ENCODE results near the gene CNOT3. TPM values are rescaled to one million over a fixed set of nuclear protein-coding genes. Genes with fewer than 3 reads are reported as not detected.

The CNOT3 gene
- total and polyA plus RNA-seq, 8 donors, result 16.8 to 40.0 (median 22.5) TPM

DNA sequence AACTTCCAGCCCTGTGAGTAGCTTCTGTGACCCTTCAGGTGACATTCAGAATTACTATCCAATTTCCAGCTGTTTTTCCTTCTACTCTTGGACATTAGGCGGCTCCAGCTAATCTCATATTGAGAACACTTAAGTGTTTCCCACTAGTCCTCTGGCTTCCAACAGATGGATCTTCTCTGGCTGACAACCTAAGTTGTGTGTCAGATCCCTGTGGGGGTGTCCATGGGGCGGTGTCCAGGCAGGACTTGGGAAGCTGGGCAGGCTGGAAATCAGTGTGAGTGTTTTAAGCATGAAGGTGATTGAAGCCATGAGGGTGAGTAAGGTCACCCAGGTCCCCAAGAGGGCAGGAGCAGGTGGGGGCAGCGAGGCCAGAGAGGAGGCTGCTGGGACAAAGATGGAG lies 10.1 kb downstream of the CNOT3 start:
- H3K4me1 ChIP-seq, result no peaks in the 10 kb centered on the region
- 90 to 94% methylated on average over 2 to 3 of the region's 3 CpGs for WGBS, 2 donors
- H3K9me3 ChIP-seq, result no peaks in the 10 kb centered on the region
- no peak for DNase-seq
- intact Hi-C loops (cut with DNase I), result no loop called here
- peaks cover 9 to 78% (median 61%) of the 10 kb centered on the region in 3 donors for H3K36me3 ChIP-seq
- H3K27ac ChIP-seq, result no peak overlapping the region
- H3K4me3 ChIP-seq, result no peak overlapping the region
- H3K27me3 ChIP-seq, result no peaks in the 10 kb centered on the region
- TF ChIP-seq, protein P1, sequence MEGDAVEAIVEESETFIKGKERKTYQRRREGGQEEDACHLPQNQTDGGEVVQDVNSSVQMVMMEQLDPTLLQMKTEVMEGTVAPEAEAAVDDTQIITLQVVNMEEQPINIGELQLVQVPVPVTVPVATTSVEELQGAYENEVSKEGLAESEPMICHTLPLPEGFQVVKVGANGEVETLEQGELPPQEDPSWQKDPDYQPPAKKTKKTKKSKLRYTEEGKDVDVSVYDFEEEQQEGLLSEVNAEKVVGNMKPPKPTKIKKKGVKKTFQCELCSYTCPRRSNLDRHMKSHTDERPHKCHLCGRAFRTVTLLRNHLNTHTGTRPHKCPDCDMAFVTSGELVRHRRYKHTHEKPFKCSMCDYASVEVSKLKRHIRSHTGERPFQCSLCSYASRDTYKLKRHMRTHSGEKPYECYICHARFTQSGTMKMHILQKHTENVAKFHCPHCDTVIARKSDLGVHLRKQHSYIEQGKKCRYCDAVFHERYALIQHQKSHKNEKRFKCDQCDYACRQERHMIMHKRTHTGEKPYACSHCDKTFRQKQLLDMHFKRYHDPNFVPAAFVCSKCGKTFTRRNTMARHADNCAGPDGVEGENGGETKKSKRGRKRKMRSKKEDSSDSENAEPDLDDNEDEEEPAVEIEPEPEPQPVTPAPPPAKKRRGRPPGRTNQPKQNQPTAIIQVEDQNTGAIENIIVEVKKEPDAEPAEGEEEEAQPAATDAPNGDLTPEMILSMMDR (IDR thresholded peaks at IDR 0.05), result no peak
- ATAC-seq, result peak in 2 of 4 donors; percentile 4 to 20
- FAIRE-seq, result no peak

DNA sequence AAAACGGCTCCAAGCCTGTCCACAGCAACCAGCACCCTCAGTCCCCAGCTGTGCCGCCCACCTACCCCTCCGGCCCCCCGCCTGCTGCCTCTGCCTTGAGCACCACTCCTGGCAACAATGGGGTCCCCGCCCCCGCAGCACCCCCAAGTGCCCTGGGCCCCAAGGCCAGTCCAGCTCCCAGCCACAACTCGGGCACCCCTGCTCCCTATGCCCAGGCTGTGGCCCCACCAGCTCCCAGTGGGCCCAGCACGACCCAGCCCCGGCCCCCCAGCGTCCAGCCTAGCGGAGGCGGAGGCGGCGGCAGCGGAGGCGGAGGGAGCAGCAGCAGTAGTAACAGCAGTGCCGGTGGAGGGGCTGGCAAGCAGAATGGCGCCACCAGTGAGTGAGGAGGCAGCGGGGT lies 10.6 kb downstream of the CNOT3 start:
- FAIRE-seq (no peak), ATAC-seq (no peak), DNase-seq (peak in 2 of 6 donors; percentile 54 to 84)
- H3K27me3 ChIP-seq, result no peaks in the 10 kb centered on the region
- no peak overlapping the region for H3K4me3 ChIP-seq
- WGBS, 2 donors, result 86 to 88% methylated on average over 11 to 19 of the region's 19 CpGs
- intact Hi-C loops (cut with DNase I), result no loop called here
- TF ChIP-seq, protein P1 (IDR thresholded peaks at IDR 0.05), result no peak
- H3K4me1 ChIP-seq, result no peaks in the 10 kb centered on the region
- H3K27ac ChIP-seq, result no peak overlapping the region
- peaks cover 9 to 78% (median 61%) of the 10 kb centered on the region in 3 donors for H3K36me3 ChIP-seq
- no peaks in the 10 kb centered on the region for H3K9me3 ChIP-seq

DNA sequence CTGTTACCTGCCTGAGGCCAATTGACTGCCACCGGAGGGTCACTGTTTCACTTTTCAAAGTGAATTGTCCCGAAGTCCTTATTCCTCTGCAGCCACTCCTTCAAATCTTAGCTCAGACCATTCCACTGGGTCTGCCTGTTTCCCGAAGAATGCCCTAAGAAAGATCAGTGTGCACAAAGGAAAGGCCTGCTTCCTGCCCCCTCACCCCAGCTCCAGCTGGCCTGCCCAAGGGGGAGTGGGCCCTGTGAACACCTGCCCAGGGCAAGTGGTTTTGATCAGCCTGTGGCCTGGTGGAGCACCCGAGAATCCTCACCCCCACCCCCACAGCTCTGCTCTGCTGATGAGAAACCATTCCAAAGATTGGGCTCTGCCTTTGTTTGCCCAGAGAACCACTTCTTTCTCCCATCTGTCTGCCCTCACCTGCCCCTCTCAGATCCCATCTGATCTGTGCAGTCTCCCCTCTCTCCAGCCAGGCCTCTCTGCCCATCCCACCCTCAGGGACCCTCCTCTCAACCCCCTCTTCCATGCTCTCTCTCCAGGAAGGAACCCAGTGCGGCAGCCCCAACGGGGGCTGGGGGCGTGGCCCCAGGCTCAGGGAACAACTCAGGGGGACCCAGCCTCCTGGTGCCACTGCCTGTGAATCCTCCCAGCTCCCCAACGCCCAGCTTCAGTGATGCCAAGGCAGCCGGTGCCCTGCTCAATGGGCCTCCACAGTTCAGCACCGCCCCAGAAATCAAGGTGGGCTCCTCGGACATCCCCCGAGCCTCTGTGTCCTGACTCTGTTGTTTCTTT lies 11.7 kb downstream of the CNOT3 start:
- Histone ChIP-seq H3K36me3 (peaks cover 4 to 78% (median 63%) of the 10 kb centered on the region in 3 donors), H3K9me3 (no peaks in the 10 kb centered on the region), H3K4me3 (no peak overlapping the region), H3K27ac (no peak overlapping the region), H3K27me3 (no peaks in the 10 kb centered on the region), H3K4me1 (no peaks in the 10 kb centered on the region)
- no peak for FAIRE-seq
- no peak for ATAC-seq
- no peak for DNase-seq
- 83 to 89% methylated on average over 12 of the region's 12 CpGs for WGBS, 2 donors
- TF ChIP-seq, protein P1 (IDR thresholded peaks at IDR 0.05), result no peak
- intact Hi-C loops (cut with DNase I), result no loop called here

DNA sequence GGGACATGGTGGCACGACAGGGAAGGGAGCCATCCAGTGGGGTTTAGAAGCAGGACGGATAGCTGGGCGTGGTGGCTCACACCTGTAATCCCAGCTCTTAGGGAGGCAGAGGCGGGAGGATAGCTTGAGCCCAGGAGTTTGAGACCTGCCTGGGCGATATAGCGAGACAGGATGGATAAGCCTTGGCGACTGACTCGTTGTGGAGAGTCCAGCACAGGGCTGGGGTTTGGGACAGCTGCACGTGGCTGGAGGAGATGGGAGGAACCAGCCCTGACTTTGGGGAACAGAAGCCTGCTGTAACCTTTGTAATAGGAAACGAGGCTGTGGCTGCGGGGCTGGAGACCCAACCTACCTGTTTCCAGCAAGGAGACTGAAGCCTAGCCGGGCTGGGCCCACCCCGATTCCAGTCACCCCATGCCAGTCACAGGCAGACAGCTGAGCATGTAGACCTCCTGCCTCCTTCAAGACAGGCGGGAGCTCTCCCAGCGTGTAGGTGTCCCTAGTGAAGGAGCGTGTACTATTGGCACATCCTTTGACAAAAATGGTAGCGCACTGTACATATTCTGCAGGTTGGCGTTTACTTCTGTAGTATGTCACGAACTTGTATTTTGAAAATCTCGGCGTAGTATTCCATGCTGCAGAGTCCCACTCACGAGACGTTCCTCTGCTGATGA lies 13.9 kb downstream of the CNOT3 start:
- Histone ChIP-seq H3K27me3 (no peaks in the 10 kb centered on the region), H3K9me3 (no peaks in the 10 kb centered on the region), H3K27ac (no peak overlapping the region), H3K4me3 (no peak overlapping the region), H3K36me3 (peaks cover 7 to 78% (median 53%) of the 10 kb centered on the region in 3 donors), H3K4me1 (no peaks in the 10 kb centered on the region)
- DNase-seq (no peak), FAIRE-seq (no peak), ATAC-seq (no peak)
- TF ChIP-seq, protein P1 (IDR thresholded peaks at IDR 0.05), result no peak
- intact Hi-C loops (cut with DNase I), result no loop called here
- 83 to 86% methylated on average over 23 of the region's 23 CpGs for WGBS, 2 donors

DNA sequence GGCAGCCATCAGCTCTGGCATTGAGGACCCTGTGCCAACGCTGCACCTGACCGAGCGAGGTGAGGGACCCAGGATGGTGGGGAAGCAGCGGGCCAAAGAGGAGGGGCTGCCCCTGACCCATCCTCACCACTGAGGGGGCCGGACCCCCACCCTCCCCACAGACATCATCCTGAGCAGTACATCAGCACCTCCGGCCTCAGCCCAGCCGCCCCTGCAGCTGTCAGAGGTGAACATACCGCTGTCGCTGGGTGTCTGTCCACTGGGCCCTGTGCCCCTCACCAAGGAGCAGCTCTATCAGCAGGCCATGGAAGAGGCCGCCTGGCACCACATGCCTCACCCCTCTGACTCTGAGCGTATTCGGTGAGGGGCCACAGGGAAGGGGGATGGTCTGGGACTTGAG lies 14.7 kb downstream of the CNOT3 start:
- DNase-seq (no peak), FAIRE-seq (no peak), ATAC-seq (no peak)
- Histone ChIP-seq H3K36me3 (peaks cover 8 to 78% (median 49%) of the 10 kb centered on the region in 3 donors), H3K4me3 (no peak overlapping the region), H3K4me1 (no peaks in the 10 kb centered on the region), H3K27me3 (no peaks in the 10 kb centered on the region), H3K9me3 (no peaks in the 10 kb centered on the region), H3K27ac (no peak overlapping the region)
- TF ChIP-seq, protein P1 (IDR thresholded peaks at IDR 0.05), result no peak
- intact Hi-C loops (cut with DNase I), result no loop called here
- 87 to 90% methylated on average over 12 of the region's 12 CpGs for WGBS, 2 donors
